ENCODE measurements around the gene LIPN.

Gene LIPN

DNA sequence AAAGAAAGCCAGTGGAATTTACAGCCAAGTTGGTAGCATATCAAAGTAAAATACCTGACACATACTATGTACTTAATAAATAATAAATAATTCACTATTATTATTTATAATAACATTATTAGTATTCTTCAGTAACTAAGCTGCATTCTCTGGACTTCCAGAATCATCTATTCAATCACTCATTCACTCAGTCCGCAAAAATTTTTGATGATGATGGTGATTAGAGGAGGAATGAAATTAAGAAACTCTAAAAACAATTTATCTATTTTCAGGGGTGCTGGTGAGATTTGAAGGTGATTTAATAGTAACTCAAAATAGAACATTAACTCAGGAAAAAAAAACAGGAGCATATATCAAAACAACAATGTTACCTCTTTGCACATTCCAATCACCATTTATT is 3.2 kb upstream of the LIPN start:
- H3K4me1 ChIP-seq, result no peaks in the 10 kb centered on the region
- H3K36me3 ChIP-seq (ENCODE audit: control insufficient read depth, insufficient read depth, low read length), result no peaks in the 10 kb centered on the region
- no peak overlapping the region for H3K4me3 ChIP-seq (ENCODE audit: low read depth, low read length)
- TF ChIP-seq CTCF (IDR thresholded peaks at IDR 0.05), result no peak
- no peaks in the 10 kb centered on the region for H3K9me3 ChIP-seq (ENCODE audit: control insufficient read depth, low read length)
- no peak overlapping the region for H3K4me2 ChIP-seq (ENCODE audit: low read length)
- no peaks in the 10 kb centered on the region for H3K27me3 ChIP-seq (ENCODE audit: control insufficient read depth, insufficient read depth, low read length)
- H2AFZ ChIP-seq, result no peak overlapping the region
- no peak overlapping the region for H3K9ac ChIP-seq
- H3K79me2 ChIP-seq, result no peaks in the 10 kb centered on the region
- H3K27ac ChIP-seq, result no peak overlapping the region

DNA sequence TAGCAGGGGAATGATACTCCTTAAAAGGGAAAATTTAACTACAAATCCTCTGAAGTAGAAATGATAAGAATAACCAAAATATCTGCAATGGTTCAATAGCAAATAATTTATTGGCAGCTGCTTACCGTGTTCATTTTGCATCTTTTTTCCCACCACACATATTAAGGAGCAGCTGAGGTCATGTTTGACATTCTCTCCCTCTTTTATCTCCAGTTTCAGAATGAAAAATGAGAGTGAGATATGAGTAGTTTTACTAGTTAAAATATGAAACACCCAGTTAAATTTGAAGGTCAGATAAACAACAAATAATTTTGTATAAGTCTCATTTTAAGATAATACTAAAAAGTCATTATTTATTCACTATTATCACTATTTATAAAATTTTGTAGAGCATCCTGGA is 3.1 kb downstream of the LIPN start:
- no peak overlapping the region for H3K4me3 ChIP-seq (ENCODE audit: low read depth, low read length)
- no peaks in the 10 kb centered on the region for H3K79me2 ChIP-seq
- no peaks in the 10 kb centered on the region for H3K4me1 ChIP-seq
- H2AFZ ChIP-seq, result no peak overlapping the region
- H3K36me3 ChIP-seq (ENCODE audit: control insufficient read depth, insufficient read depth, low read length), result no peaks in the 10 kb centered on the region
- H3K4me2 ChIP-seq (ENCODE audit: low read length), result no peak overlapping the region
- TF ChIP-seq CTCF (IDR thresholded peaks at IDR 0.05), result no peak
- H3K9ac ChIP-seq, result no peak overlapping the region
- no peak overlapping the region for H3K27ac ChIP-seq
- no peaks in the 10 kb centered on the region for H3K27me3 ChIP-seq (ENCODE audit: control insufficient read depth, insufficient read depth, low read length)
- H3K9me3 ChIP-seq (ENCODE audit: control insufficient read depth, low read length), result no peaks in the 10 kb centered on the region

- no peaks in the 10 kb centered on the region for H3K27me3 ChIP-seq (ENCODE audit: control insufficient read depth, insufficient read depth, low read length)
- no peaks in the 10 kb centered on the region for H3K4me1 ChIP-seq
- H2AFZ ChIP-seq, result no peak overlapping the region
- no peak overlapping the region for H3K9ac ChIP-seq
- H3K4me3 ChIP-seq (ENCODE audit: low read depth, low read length), result no peak overlapping the region
- no peak for TF ChIP-seq CTCF (IDR thresholded peaks at IDR 0.05)
- H3K79me2 ChIP-seq, result no peaks in the 10 kb centered on the region
- H3K36me3 ChIP-seq (ENCODE audit: control insufficient read depth, insufficient read depth, low read length), result no peaks in the 10 kb centered on the region
- H3K9me3 ChIP-seq (ENCODE audit: control insufficient read depth, low read length), result no peaks in the 10 kb centered on the region
- H3K4me2 ChIP-seq (ENCODE audit: low read length), result no peak overlapping the region
- no peak overlapping the region for H3K27ac ChIP-seq
Measured at GRCh38 chr10:88763441-88763840, 3.6 kb downstream of the LIPN start.

- no peak overlapping the region for H3K9ac ChIP-seq
- no peak overlapping the region for H3K4me2 ChIP-seq (ENCODE audit: low read length)
- no peak overlapping the region for H3K4me3 ChIP-seq (ENCODE audit: low read depth, low read length)
- no peaks in the 10 kb centered on the region for H3K4me1 ChIP-seq
- TF ChIP-seq CTCF (IDR thresholded peaks at IDR 0.05), result no peak
- no peaks in the 10 kb centered on the region for H3K27me3 ChIP-seq (ENCODE audit: control insufficient read depth, insufficient read depth, low read length)
- H3K36me3 ChIP-seq (ENCODE audit: control insufficient read depth, insufficient read depth, low read length), result no peaks in the 10 kb centered on the region
- no peak overlapping the region for H3K27ac ChIP-seq
- H3K79me2 ChIP-seq, result no peaks in the 10 kb centered on the region
- H3K9me3 ChIP-seq (ENCODE audit: control insufficient read depth, low read length), result no peaks in the 10 kb centered on the region
- no peak overlapping the region for H2AFZ ChIP-seq
Measured at GRCh38 chr10:88764110-88764509, 4.3 kb downstream of the LIPN start.

- no peak overlapping the region for H3K4me3 ChIP-seq (ENCODE audit: low read depth, low read length)
Measured at GRCh38 chr10:88765816-88766215, 6.0 kb downstream of the LIPN start.

More at GRCh38 chr10:88765816-88766215, 6.0 kb downstream of the LIPN start:
- Histone ChIP-seq H3K9ac (no peak overlapping the region), H3K4me1 (no peaks in the 10 kb centered on the region), H3K79me2 (no peaks in the 10 kb centered on the region), H3K36me3 (ENCODE audit: control insufficient read depth, insufficient read depth, low read length) (no peaks in the 10 kb centered on the region), H3K9me3 (ENCODE audit: control insufficient read depth, low read length) (no peaks in the 10 kb centered on the region), H3K4me2 (ENCODE audit: low read length) (no peak overlapping the region), H2AFZ (no peak overlapping the region), H3K27me3 (ENCODE audit: control insufficient read depth, insufficient read depth, low read length) (no peaks in the 10 kb centered on the region), H3K27ac (no peak overlapping the region)
- no peak for TF ChIP-seq CTCF (IDR thresholded peaks at IDR 0.05)
